GM19328 (cell line): Measurements from ENCODE around the gene TRMT61A.

Experiments used
- ATAC-seq: cut with Tn5 transposase; IDR thresholded peaks from one replicate; pipeline ENCODE4 v1.9.1; 2021; ENCODE audit warnings: mild to moderate bottlenecking, moderate library complexity; ENCODE audit not compliant: unreplicated experiment

Gene TRMT61A

DNA sequence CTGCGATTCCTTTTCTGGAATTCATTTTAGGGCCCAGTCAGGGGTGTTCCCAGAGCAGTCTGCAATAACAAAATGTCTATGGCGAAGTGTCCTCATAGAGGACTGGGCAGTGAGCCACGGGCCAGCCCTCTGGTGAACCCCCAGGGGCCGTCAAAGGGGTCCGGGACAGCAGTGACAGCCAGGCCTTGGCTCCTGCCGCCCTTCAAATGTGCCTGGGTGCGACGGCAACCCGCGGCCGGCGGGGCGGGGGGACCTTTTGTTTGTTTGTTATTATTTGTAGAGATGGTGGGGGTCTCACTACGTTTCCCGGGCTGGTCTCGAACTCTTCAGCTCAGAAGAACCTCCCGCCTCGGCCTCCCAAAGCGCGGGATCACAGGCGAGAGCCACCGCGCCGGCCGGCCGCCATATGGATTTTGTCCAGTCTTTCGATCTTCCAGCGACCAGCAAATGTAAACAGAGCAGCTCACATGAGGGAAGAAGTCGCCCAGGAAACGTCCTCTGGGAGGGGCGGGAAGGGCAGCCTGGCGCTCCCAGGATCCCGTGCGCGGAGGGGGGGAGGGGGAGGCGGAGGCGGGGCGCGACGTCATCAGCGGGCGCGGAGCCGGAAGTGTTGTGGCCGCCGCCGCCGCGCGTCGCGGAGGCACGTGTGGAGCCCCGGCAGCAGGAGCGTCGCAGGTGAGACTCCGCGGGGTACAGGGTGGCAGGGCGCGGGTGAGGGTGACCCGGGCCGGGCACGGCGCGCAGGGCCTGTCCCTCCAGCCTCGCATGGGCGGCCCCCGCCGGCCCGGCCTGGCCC is at the start of gene TRMT61A:
TSS of gene TRMT61A (plus strand) at position 610 of the 796 bp plus-strand sequence. CDS start 783 bp downstream, outside the sequence.
- ATAC-seq = no peak

DNA sequence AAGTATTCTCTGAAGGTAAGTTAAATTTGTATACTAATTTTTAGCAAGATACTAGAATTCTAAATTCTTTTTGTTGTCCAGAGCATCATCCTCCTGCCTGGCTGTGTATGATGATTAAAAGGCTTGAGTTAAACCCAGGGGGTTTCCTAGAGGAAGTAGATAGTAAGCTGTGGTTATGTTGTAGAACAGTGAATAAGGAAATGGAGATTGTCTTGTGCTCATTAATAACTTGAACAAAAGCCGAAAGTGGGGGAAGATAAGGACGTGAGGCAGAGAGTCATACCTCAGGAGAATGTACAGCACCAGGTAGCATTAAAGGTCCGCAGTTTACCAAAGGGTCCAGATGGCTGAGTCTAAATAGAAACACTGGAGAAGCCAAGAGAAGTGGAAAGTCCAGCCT is 48.4 kb upstream of the TRMT61A start:
- ATAC-seq = no peak

GRCh38 chr14:103483600-103483999 is 45.4 kb upstream of the TRMT61A start:
- ATAC-seq = no peak

DNA sequence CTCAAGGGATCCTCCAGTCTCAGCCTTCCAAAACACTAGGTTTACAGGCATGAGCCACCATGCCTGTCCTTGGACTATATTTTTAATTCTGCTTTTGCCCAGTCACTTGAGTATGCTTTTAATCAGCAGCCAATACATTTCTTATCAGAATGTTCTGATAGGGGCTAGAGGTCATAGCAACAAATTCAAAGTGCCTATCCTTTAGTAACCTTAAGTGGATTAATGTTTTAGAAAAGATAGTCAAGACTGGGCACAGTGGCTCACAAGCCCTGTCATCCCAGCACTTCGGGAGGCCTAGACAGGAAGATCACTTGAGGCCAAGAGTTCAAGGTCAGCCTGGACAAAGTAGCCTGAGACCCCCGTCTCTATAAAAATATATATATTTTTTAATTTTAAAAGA is 43.5 kb upstream of the TRMT61A start:
- ATAC-seq = no peak

GRCh38 chr14:103488071-103488470 is 40.9 kb upstream of the TRMT61A start:
- ATAC-seq = no peak

DNA sequence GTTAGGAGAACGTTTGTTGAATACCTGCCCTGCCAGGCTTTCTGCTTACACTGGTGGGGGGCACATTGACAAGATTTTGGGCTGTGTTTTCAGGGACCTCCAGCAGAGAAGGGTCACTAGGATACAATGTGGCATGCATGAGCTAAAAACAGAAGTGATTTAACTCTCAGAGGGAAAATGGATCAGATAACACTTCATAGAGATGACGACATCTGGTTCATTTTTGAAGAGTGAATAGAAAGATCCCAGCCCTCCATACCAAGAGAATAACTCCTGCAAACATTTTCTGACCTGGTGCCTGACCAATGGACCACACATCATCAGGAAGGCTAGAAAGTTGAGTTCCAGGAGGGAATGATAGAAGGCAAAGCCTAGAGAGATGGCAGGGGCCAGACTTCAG is 40.0 kb upstream of the TRMT61A start:
- no peak for ATAC-seq

- ATAC-seq = no peak
Observed at GRCh38 chr14:103489621-103490020, 39.4 kb upstream of the TRMT61A start.

GRCh38 chr14:103491691-103492090 is 37.3 kb upstream of the TRMT61A start:
- no peak for ATAC-seq

DNA sequence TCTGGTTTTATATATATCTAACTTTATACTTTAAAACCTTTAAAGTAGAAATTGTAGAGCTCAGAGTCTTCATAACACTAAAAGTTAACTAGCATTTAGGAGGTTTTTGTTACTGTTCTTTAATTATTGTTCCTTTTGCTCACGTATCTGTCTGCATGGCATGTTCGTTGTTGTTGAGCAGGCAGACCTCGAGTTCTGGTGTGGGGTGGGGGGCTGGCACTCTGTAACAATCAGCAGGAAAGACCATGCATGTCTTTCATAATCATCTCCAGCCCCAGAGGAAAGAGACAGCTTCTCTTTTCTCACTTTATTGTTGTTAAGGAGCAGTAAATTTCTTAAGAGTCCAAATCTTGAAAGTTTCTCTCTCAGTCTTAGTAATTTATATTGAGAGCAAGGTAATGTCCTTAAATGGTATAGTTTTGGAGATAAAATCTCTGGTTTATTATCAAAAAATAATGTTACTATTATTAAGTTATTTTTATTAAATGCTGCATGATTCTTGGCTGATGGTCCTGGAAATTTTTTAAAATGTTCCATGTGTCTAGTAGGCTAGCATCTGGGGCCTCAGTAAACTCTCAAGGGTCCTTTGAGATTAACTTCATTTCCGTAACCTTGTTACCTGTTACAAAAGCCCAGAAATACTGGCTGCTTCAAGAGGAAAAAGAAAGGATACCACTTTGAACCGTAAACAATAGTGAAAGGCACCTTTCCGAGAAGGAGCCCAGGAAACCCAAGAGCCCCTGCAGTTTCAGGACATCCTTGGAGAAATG is 36.7 kb upstream of the TRMT61A start:
- no peak for ATAC-seq

- ATAC-seq = no peak
Observed at GRCh38 chr14:103495854-103496253, 33.1 kb upstream of the TRMT61A start.

- no peak for ATAC-seq
Observed at GRCh38 chr14:103496776-103497175, 32.2 kb upstream of the TRMT61A start.

DNA sequence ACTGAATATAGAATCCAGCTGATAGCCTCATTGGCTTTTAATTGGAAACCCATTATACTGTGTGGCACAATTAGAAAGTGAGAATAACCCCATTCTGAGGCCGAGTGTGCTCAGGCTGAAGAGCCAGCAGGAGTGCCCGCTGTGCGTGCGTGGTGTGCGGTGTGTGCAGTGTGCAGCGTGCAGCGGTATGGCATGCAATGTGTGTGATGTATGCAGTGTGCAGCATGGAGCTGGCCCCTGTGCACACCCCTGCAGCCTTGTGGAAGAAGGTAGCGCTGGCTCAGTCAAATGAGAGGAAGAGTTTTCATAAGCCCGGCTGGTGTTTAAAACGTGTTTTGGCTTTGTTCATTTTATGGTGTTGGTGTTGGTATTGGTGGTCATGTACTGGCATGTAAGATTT is 29.3 kb upstream of the TRMT61A start:
- ATAC-seq = no peak

- no peak for ATAC-seq
Observed at GRCh38 chr14:103500148-103500990, 28.6 kb upstream of the TRMT61A start.

DNA sequence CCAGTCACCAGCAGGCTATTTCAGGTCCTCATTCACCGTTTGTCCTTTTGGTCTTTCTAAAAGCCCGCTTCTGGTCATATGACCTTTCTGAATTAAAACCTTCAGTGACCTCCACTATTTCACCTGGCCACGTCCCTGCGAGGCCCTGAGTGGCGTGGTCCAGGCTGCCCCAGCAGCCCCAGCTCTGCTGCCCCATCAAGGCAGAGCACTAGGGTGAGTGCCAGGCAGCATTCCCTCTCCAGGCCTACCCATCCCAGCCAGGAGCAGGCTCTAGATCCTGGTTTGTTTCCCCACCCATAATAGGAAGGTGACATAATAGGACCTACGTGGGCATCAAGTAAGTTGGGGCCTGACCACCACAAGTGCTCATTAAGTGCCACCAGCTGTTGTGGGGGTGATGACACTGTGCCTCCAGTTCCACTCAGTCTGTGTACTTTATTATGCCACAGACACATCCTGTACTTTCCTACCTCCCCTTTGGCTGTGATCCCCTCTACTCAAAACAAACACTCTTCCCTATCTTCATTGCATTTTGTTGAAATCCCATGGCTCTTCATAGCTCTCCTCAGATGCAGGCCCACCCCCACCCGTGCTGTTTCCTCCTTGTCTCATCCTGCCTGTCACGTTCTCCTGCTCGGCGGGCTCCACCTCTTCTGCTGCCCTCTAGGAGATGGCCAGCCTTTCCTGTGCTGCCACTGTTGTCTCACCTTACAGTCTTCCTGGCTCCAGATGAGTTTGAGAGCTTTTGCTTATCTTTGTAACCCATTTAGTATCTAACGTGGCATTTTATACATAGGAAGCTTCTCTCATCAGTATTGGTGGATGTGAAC is 27.7 kb upstream of the TRMT61A start:
- no peak for ATAC-seq

- ATAC-seq = no peak
Observed at GRCh38 chr14:103501921-103502669, 26.9 kb upstream of the TRMT61A start.

DNA sequence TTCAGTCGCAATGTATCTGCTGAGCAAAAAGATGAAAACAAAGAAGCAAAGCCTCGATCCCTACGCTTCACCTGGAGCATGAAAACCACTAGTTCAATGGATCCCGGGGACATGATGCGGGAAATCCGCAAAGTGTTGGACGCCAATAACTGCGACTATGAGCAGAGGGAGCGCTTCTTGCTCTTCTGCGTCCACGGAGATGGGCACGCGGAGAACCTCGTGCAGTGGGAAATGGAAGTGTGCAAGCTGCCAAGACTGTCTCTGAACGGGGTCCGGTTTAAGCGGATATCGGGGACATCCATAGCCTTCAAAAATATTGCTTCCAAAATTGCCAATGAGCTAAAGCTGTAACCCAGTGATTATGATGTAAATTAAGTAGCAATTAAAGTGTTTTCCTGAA is 26.1 kb upstream of the TRMT61A start:
- ATAC-seq = no peak

GRCh38 chr14:103503296-103503695 is 25.7 kb upstream of the TRMT61A start:
- no peak for ATAC-seq

GRCh38 chr14:103504991-103505565 is 23.9 kb upstream of the TRMT61A start:
- no peak for ATAC-seq

DNA sequence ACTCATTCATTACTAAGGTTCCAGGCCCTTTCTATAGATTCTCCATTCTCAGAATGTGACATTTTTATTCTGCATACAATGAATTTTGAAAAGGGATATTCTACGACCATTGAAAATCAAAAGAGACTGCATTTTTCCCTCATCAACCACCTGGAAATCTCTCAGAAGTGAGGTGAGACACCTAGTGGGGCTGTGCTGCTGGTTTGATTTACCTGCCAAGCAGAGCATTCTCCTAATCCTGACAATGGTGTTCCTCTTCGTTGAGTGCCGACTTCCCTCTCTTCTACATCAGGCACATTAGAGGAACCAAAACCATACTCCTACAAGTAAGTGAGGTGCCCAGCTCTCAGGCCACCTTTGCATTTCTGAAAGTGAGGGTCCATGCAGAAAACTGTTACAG is 21.2 kb upstream of the TRMT61A start:
- no peak for ATAC-seq
